NCI-H524 (cell line): ENCODE results near the gene GSE1.
A peak's percentile ranks its signal among the peaks of the same experiment; 100 is the strongest.

Experiments used
- DNase-seq, 2 experiments: peaks; one replicate each; lab custom pipeline; 2025; lab: John Stamatoyannopoulos, UW

GSE1 gene

DNA sequence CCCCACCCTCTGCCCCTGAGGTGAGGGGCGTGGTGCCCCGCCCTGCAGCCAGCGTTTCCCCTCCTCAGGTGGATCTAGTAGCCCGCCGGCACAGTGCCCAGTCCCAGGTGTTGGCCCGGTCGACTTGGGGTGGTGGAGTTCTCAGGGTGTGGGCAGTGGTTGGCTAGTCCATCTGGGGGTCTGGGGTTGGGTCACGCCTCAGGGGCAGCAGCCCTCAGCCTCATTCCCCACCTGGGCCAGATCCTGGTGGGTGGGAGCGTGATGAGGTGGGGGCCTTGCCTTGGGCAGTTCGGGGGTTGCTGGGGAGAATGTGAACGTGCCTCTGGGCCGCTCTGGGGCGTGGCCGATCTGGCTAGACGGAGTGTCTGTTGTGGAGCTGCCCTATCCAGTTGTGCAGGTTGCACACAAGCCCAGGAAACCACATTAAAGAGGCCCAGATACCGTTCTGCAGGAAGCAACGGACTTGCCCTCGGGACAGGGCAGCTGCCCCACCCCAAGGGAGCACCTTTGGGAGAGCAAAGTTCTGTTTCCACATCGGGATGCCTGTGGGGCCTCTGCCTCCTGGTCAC, 32.0 kb downstream of the GSE1 start:
- no peak for DNase-seq

DNA sequence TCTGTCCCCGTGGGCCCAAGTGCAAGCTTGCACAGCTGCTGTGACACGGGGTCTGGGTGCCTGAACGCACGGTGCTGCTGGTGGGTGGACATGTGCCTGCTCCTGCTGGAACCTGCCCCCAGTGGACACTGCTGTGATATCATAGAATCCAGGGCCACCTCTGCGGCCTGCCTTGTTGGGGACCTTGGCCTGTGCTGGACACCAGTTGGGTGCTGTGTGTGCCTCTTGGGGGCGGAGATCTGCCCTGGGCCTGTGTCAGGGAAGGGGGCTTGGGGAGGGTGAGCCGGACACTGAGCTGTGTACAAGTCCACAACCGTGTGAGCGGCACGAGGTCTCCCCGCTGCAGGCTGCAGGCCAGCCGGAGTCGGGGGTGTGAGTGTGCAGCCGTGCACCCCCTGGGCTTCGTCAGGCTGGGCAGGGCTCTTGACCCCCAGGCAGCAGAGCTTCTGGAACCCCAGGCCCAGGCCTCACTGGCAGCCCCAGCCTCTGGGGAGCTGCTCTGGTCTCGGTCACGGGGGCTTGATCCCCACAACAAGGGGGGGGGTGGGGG, 33.3 kb downstream of the GSE1 start:
- peak in 1 of 2 experiments; percentile 60 for DNase-seq

GRCh38 chr16:85646976-85647375, 33.9 kb downstream of the GSE1 start:
- no peak for DNase-seq

GRCh38 chr16:85648070-85648714, 35.1 kb downstream of the GSE1 start:
- DNase-seq: no peak

DNA sequence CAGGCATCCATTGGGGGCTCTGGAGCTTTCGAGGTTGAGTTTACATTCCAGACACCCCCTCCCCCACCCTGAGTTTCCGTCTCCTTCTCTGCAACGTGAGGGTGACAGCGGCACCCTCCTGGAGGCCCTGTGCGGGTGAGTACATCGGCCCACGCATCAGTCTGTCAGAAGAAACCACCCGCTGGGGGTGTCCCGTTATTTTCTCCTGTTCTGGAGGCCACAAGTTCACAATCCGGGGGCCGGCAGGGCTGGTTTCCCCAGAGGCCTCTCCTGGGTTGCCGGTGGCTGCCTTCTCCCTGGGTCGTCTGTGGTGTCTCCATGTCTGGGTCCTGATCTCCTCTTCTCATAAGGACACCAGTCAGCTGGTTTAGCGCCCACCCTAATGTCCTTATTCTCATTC, 35.7 kb downstream of the GSE1 start:
- DNase-seq: no peak

DNA sequence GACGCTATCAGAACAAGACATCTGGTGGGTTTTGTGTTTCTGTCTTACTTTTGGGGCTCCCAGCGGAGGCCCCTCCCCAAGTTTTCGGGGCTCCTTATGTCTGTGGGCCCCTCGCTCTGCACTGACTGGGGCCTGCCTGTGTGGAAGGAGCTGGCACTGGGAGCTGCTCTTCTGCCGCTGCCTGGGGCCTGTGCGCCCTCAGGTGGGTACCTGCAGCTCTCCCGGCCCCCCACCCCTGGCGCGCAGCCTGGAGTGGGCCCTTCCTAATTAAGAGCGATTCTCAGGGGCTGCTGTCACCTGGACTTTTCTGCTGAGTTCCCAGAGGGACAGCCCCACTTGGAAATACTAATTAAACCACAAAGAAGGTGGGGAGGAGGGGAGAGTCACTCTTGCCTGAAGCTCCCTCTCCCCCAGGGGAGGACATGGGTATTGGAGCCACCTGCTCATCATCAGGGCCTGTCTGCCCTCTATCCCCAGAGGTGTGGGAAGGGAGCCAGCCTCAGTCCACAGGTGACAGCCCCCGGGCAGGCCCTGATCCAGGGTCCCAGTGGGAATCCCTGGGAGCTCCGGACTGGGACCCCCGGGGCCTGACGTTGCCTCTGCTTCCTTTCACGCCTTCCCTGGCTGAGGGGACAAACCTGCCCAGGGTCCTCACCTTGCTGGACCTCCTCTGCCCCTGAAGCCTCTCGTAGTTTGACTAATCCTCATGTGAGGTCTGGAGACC, 36.5 kb downstream of the GSE1 start:
- peak; percentile 69 to 92 for DNase-seq

DNA sequence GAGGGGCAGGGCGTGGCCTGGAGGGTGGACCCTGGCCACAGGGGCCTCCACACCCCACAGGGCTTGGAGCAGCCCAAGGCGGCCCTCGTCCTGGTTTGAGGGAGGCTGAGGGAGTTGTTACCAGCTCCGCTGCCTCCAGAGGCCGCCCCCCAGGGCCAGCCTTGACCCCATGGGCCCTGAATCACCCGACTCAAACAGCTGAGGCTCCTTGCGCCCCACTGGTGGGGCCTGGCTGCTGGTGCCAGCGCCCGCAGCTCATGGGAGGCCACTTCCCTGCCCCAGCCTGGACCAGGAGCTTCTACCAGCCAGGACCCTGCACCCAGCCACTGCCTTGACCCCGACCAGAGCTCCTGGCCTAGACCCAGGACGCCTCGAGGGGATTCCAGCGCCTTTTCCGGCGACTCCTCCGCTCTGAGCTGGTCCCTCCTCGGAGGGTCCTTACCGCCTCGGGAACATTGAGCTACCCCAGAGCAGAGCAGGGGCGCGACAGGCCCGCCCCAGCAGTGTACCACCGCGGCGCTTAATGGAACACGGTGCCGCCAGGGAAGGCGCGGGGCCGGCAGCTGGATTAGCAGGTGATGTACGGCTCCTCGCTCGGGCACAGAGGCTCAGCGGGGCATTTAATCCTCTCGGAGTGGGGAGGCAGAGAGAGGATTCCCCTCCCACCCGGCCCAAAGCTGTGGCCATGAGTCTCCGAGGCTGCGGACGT, 37.2 kb downstream of the GSE1 start:
- peak; percentile 92 for DNase-seq

DNA sequence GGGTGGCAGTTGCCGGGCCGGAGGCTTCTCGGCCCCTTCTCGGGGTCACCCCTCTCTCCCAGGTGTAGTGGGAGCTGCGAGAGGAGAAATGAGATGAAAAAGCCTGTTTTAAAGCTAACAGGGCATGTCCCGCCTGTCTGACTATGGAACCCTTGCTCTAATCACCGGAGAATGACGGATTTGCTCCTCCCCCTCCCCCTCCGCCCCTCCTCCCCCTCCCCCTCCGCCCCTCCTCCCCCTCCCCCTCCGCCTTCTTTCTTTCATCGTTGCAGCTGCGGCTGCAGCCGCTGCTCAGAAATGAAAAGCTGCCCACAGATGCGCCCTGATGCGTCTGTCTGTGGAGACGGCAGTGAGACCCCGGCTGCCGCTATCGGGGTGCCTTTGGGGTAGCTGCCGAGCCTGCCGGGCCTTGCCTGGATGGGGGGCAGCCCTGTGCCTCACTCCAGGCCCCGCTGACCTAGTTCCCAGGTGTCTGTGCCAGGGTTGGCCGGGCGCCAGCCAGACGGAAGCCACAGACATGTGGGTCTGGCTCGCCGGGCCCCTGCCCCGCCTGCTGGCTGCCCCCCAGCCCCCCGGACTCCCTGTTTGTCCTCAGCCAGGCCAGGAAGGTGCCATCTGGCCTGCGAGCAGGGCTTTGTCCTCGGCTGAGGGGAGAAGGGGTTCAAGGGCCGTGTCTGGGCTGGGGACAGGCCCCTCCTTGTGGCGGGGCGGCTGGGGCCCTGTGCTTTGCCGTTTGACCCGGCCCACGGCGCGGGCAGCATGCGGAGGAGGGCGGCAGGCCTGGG, 37.9 kb downstream of the GSE1 start:
- DNase-seq: peak; percentile 72 to 86

DNA sequence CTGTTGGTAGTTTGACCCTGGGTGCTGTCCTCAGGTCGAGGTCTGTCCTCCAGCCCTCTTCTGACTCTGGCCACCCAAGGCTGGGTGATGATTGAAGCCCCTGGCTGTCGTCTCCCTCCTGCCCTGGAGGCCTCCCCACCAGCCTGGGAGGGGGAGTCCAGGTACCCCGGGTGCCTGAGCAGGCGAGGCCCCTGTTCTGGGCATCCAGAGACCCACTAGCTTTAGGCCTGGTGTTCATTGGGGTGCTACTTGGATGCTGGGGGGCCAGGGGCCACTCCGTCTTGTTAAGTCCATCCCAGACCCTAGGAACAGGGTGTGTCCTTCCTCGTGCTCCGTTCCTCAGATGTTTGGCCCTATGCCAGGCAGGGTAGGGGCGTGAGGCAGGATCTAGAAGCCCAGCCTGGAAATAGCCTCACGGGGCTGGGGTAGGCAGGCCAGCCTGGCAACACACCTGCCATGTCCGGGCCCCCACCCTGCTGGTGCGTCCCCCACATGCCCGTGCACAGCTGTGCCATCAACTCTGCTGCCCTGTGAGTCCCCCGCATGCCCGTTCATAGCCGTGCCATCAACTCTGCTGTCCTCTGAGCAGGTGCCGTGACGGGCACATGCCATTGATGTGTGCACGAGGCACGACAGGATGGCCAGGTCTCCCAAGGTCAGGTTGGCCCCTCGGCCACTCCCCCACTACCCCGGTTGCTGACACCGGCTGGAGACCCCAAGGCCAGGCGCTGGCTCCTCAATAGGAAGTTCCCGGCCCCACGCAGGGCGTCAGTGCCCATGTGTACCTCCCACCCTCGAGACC, 38.7 kb downstream of the GSE1 start:
- peak; percentile 69 to 88 for DNase-seq

GRCh38 chr16:85652431-85653221, 39.5 kb downstream of the GSE1 start:
- peak; percentile 93 to 95 for DNase-seq

- no peak for DNase-seq
Measured at GRCh38 chr16:85653290-85653891, 40.3 kb downstream of the GSE1 start.

DNA sequence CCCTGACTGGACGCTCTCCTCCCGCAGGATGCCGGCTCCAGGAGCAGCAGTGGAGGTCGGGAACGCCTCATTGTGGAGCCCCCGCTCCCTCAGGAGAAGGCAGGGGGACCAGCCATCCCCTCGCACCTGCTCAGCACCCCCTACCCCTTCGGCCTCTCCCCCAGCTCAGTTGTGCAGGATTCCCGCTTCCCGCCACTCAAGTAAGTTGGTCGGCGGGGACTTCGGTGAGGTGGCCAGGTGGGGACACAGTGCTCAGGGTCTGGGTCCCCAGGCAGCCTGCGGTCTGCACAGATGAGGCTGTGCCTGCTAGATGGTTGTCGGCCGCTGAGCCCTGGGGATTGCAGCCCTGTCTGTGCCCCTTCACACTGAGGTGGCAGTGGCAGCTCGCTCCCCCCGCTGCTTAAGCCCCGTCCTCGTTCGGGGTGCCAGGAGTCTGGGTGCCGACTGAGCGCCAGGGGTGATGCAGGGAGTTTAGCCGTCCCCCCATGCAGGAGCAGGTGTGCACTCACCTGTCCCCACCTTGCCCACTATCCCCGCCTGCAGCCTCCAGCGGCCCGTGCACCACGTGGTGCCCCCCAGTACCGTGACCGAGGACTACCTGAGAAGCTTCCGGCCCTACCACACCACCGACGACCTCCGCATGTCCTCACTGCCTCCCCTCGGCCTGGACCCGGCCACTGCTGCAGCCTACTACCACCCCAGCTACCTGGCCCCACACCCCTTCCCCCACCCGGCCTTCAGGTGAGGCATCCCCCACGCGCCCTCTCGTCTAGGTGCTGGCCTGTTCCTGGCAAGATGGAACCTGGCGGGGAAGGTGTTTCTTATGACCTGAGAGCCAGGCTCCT, 41.4 kb downstream of the GSE1 start:
- no peak for DNase-seq

DNA sequence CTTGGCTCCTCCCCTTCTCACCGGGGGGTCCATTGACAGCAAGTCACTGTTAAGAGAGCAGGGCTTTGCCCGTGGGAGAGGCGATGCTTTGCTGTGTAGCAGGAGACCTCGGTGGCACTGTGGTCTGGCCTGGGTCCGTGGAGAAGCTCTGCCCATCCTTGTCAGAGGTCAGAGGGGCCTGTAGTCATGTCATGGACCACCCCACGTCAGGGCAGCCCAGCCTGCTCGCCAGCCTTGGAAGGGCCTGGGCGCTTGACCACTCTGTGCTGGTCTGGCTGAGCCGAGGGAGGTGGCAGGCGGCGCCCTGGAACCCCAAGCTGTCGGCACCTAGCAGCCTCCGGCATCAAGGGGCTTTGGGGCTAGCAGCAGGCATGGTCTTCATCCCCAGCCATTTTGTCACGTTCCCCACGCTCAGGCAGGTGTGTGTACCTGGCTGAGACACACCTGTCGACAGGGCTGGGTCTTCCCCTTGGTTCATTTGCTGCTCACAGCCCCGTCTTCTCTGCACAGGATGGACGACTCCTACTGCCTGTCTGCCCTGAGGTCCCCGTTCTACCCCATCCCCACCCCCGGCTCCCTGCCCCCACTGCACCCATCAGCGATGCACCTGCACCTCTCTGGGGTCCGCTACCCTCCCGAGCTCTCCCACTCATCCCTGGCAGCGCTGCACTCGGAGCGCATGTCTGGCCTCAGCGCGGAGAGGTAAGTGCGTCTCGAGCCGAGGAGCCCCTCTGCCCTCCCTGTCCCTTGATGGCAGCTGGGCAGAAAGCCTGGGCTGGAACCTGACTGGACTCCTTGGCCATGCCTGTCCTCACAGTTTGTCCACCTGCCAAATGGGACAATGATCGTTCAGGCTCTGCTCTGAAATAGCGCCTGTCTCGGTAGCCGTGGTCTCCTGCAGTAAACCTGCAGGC, 42.4 kb downstream of the GSE1 start:
- no peak for DNase-seq

GRCh38 chr16:85656351-85657266, 43.5 kb downstream of the GSE1 start:
- DNase-seq: no peak

DNA sequence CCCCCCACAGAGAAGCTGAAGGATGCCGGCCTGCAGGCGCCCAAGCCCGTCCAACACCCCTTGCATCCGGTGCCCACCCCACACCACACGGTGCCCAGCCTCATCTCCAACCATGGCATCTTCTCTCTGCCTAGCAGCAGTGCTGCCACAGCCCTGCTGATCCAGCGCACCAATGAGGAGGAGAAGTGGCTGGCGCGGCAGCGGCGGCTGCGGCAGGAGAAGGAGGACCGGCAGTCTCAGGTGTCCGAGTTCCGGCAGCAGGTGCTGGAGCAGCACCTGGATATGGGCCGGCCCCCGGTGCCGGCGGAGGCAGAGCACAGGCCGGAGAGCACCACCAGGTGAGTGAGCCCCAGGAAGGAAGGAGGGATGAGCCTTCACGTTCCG, 44.1 kb downstream of the GSE1 start:
- no peak for DNase-seq

- no peak for DNase-seq
Measured at GRCh38 chr16:85657996-85658395, 44.9 kb downstream of the GSE1 start.
